Activated CD8-positive, alpha-beta memory T cell treated with anti-CD3 and anti-CD28 coated beads, Interleukin-2, amount 50 U/mL, for 48 hours (primary cell): ENCODE measurements around the gene GRIK3.
"Not testable (repeated sequence)": the region's sequence is repeated elsewhere in the genome, so short reads cannot be mapped to it uniquely, and the experiment has no call there.

Experiments used
- DNase-seq: peaks from one replicate; pipeline ENCODE4 v3.0.0-alpha.2; 2020

The GRIK3 gene

DNA sequence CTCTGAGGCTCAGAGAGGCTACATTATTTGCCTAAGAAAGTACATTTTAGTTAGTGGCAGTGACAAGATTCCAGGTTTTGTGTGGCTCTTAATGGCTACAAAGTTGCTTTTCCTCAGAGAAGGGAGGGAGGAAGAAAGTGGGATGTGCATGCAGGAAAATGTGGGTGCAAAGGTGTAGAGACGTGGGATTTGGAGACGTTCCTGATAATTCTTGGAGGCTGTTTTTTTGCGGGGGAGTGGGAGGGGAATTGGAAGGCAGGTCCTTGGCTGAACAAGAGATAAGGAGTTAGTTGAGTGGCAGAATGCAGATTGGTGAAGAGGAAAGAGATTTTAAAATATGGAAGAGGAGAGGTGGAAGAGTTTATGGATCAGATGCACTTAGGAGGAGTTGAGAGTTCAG lies 258.1 kb downstream of the GRIK3 start:
- no peak for DNase-seq

- DNase-seq = no peak
These were observed 258.6 kb downstream of the GRIK3 start for GRCh38 chr1:36775716-36776115.

- no peak for DNase-seq
These were observed 260.3 kb downstream of the GRIK3 start for GRCh38 chr1:36773827-36774541.

- DNase-seq = no peak
These were observed 261.4 kb downstream of the GRIK3 start for GRCh38 chr1:36772647-36773495.

DNA sequence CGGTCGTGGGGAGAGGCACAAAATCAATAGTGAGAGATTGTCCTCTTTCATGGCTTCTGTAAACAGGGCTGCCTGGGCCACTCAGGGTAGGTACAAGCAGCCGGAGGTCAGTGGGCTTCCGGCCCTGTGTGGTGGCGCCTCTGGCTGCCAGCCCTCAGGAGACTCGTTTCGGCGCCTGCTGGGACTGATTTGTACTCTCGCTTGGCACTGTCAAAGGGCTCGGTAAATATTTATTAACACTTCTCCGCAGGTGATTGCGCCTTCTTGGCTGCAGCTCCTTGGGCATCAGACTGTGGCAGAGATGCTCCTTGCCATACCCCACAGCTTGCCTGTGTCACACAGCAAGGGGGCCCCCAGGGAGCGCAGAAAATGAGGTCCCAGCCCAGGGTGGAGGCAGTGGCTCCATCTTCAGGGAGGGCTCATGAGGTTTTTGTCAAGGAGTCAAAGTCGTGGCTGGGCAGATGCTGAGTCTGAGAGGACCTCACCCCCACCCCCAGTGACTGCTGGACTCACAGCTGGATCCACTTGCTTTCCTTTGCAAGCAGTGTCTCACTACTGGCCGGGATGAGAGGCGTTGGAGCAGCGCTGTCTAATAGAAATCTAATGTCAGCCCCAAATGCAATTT lies 262.5 kb downstream of the GRIK3 start:
- DNase-seq = no peak

GRCh38 chr1:36771240-36771639 lies 263.1 kb downstream of the GRIK3 start:
- no peak for DNase-seq

GRCh38 chr1:36769886-36770830 lies 264.2 kb downstream of the GRIK3 start:
- DNase-seq = no peak

DNA sequence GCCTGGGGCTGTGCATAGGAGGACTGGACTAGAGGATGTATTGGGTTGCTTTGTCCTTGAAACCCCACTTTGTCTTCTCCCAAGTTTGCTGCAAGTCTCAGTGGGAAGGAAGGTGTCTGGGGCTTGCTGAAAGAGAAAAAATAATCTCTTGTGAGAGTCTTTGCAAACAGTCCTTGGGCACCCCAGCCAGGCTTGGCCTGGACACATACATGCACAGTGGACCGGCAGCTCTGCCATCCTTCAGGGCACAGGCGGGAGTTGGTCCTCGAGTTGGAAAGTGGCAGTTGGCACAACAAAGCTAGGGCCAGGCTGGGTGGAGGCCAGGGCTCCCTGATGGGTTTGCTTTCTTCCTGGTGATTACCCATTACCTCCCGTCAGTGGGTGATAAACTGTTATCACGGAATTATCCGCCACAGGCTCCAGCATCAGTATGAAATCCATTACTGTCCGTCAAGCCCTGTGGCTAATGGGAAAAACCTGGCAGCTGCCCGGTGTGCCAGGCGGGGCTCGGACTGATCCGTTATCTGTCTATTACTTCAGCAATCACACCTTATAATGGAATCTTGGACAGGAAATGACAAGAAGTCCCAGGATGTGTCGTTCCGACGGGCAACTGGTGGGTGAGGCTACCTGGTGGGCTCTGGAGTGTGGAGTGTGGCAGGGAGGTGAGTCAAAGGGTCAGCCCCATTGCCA lies 265.7 kb downstream of the GRIK3 start:
- DNase-seq = no peak

GRCh38 chr1:36767429-36767828 lies 266.9 kb downstream of the GRIK3 start:
- not testable (repeated sequence) for DNase-seq

DNA sequence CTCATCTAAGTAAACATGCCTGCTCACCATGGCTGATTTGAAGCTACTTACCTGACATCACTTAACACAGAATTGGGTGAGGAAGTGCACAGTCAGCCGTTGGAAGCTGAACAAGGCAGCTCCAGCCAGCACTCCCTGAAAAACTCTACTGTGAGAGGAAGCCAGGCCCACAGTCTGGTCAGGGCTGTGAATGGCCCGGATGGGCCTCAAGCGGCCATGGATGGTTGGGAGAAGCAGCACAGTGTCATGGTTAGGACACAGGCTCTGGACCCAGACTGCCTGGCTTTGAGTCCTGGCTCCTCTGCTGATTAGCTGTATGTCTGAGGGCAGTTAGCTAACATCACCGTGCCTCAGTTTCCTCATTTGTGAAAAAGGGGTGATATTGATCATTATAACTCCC lies 267.8 kb downstream of the GRIK3 start:
- no peak for DNase-seq

DNA sequence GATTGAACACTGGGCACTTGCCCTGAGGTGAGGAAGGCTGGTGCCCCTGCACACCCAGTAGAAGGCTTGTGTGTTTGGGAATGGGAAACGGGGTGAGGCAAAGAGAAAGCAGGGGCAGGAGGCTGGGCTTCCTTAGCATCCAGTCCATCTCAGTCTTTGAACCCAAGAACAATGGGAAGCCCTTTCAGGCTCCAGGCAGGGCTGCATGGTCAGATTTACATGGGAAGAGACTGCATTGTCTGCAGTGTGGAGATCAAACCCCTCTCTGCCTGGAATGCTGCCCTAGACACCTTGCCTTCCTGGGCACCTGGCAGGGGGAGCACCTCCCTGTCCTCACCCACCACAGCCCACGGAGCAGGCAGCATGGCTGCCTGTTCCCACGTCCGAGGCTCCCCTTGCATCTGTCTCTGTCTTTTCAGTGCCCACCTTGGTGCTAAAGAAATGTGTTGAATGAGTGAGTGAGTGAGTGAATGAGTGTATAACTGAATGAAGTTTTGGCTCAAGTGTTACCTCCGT lies 268.5 kb downstream of the GRIK3 start:
- no peak for DNase-seq

GRCh38 chr1:36764798-36765197 lies 269.5 kb downstream of the GRIK3 start:
- DNase-seq = no peak

- no peak for DNase-seq
These were observed 270.5 kb downstream of the GRIK3 start for GRCh38 chr1:36763771-36764170.

GRCh38 chr1:36762174-36762573 lies 272.1 kb downstream of the GRIK3 start:
- no peak for DNase-seq

DNA sequence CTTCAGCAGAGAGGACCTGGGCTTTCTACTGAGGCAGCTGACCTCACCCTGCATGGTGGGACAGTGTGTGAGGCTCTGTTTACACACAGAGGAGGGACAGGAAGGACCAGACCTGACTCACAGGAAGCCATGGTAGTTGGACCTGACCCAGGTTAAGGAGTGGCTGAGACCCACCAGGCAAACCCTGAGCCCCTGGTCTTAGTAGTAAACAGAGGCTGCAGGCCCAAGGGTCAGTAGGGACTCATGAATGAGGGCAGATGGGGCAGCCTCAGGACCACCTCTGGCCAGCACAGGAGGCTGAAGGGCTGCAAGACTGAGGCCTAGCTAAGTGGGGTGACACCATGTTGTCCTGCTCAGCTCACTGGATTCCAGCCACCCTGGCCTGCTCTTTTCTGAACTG lies 273.2 kb downstream of the GRIK3 start:
- DNase-seq = no peak

DNA sequence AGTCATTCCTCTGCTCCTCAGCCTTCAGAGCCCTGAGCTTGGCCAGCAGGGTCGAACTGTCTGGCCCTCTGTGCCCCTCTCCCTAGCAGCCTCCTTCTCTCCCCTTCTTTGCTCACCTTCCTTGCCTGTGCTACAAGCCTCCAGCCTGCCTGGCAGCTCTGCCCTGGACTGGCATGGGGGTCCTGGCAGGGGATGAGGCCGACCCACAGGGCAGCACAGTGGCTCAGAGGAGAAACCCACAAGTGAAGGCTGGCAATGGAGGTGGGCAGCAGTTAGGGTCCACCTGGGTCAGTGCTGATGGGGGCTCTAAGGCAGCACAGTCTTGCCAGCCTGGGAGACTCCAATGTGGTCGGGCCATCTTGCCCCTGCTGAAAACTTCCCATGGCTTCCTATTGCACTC lies 274.2 kb downstream of the GRIK3 start:
- no peak for DNase-seq

DNA sequence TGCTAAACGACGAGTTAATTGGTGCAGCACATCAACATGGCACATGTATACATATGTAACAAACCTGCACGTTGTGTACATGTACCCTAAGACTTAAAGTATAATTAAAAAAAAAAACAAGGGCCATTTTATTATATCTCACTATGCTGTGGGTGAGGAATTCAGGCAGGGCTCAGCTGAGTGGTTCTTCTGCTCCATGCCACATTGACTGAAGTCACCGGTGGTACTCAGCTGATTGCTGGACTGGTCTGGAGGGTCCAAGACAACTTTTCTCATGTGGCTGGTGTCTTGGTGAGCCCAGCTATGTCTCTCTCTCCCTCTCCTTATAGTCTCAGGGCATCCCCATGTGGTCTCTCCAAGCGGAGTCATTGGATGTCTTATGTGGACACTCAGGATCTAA lies 275.0 kb downstream of the GRIK3 start:
- no peak for DNase-seq

DNA sequence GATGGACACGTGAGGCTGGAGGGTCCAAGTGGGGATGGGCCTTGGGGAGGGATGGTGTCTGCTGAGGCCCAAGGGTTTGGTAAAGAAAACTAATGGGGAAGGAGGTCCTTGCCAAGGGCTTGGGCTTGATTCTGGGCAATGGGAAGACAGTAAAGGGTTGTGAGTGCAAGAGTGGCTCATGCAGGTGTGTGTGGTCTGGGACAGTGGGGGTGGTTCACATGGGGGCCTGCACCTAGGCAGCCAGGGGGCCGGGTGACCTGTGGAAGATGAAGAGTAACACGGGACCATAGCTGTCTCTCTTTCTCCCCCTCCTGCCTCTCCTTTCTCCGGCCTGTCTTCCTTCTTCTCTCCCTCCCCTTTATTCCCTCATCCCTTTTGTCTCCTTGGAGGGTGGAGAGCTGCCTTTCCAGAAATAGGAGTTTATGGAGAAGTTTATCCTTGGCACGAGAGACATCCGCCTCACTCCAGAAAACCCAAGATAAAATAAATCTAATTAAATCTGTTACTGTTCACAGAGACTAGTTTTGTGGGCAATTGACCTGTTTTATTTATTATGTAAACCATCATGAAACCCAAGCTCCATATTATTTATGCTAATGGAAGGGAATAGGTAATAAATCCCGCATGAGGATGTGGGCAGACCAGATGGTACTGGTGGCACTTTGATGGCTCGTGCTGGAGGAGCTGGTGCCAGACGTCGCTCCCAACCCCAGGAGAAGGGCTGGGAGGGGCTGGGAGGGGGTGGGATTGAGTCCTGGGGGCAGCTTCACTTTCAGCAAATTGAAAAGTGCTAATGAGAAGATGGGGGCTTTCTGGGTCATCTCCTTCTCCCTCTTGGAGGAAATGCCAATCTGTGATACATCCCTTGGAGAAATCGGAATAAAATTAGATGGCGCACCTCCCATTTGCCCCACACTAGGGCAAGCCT lies 278.7 kb downstream of the GRIK3 start:
- no peak for DNase-seq

- DNase-seq = no peak
These were observed 279.9 kb downstream of the GRIK3 start for GRCh38 chr1:36754366-36754765.

- DNase-seq = no peak
These were observed 280.9 kb downstream of the GRIK3 start for GRCh38 chr1:36753451-36753850.

DNA sequence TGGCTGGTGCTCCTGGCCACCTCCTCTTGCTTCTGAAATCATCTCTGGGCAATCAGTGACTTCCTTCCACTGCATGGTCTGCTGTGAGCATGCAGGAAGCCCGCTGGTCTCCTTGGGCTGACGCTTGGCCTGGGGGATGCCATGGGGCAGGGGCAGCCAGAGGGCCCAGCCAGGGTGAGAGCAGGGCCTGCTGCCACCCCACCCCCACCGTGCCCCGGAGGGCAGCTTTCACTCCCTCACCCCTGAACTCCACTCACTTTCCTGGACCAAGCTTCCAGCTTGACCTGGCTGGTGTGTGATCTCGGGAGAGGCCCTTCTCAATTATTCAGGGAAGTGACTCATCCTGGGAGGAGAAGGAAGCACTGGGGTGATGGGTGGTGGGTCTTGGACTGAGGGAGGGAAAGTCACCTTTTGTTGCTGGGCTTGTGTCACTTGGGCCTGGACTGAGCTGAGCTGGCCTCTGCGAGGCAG lies 281.4 kb downstream of the GRIK3 start:
- DNase-seq = no peak
